CD14-positive monocyte (primary cell): ENCODE results near the gene MYO1H. TPM values are rescaled to one million over a fixed set of nuclear protein-coding genes. Genes with fewer than 3 reads are reported as not detected.

Experiments used
- DNase-seq, 3 donors: peaks; one replicate each; pipeline ENCODE4 v3.0.0-alpha.2; 2011 to 2022
- H2AFZ ChIP-seq: 2 replicates; pipeline ENCODE4 v1.6.0; 2012; ENCODE audit warnings: mild to moderate bottlenecking, low read depth, low read length, inconsistent platforms; ENCODE audit not compliant: insufficient read depth, poor library complexity, severe bottlenecking
- H3K27ac ChIP-seq, 2 donors: 1 replicate in 1 of 2; 2 replicates in 1 of 2; pipeline ENCODE4 v1.5.1; 2012 to 2013; ENCODE audit warnings: low read length in 2 of 2, control low read depth in 1 of 2, inconsistent platforms in 1 of 2, low read depth in 1 of 2, mild to moderate bottlenecking in 1 of 2
- H3K27me3 ChIP-seq, 2 donors: one replicate each; pipeline versions ENCODE4 v1.6.0 to v1.6.1; 2011 to 2013; ENCODE audit warnings: low read length in 2 of 2; ENCODE audit not compliant: control insufficient read depth in 2 of 2, insufficient read depth in 2 of 2
- H3K36me3 ChIP-seq, 2 donors: replicated peaks in 1 of 2; 1 replicate in 1 of 2; 2 replicates in 1 of 2; pipeline versions ENCODE4 v1.5.1 to v1.6.1; 2012 to 2013; ENCODE audit warnings: low read length in 2 of 2, control low read depth in 1 of 2, inconsistent platforms in 1 of 2, mild to moderate bottlenecking in 1 of 2; ENCODE audit not compliant: insufficient read depth in 2 of 2, control insufficient read depth in 1 of 2
- H3K4me1 ChIP-seq, 2 donors: 1 replicate in 1 of 2; 2 replicates in 1 of 2; pipeline versions ENCODE4 v1.5.1 to v1.6.1; 2012 to 2013; ENCODE audit warnings: low read length in 2 of 2, control low read depth in 1 of 2, inconsistent platforms in 1 of 2, mild to moderate bottlenecking in 1 of 2, moderate library complexity in 1 of 2; ENCODE audit not compliant: insufficient read depth in 2 of 2, control insufficient read depth in 1 of 2
- H3K4me2 ChIP-seq: replicated peaks from 2 replicates; pipeline ENCODE3; 2012; ENCODE audit warnings: low read length, moderate library complexity, mild to moderate bottlenecking; ENCODE audit not compliant: poor library complexity, severe bottlenecking; ENCODE audit errors: extremely low read depth
- H3K4me3 ChIP-seq, 3 experiments: fragments of 200-600 bp in 1 of 3; sonication (generic) in 1 of 3; replicated peaks in 1 of 3; 1 replicate in 2 of 3; 2 replicates in 1 of 3; pipeline ENCODE4 v1.5.1; 2011 to 2013; ENCODE audit warnings: low read length in 3 of 3, mild to moderate bottlenecking in 3 of 3, control low read depth in 2 of 3, low read depth in 2 of 3, inconsistent platforms in 1 of 3, moderate library complexity in 1 of 3
- H3K79me2 ChIP-seq: 2 replicates; pipeline ENCODE4 v1.6.0; 2012; ENCODE audit warnings: mild to moderate bottlenecking, control low read depth, inconsistent platforms, low read length, moderate library complexity; ENCODE audit not compliant: insufficient read depth
- H3K9ac ChIP-seq: 2 replicates; pipeline ENCODE4 v1.6.0; 2017; ENCODE audit warnings: low read length, mild to moderate bottlenecking; ENCODE audit not compliant: insufficient read depth, poor library complexity, severe bottlenecking
- H3K9me3 ChIP-seq, 2 donors: replicated peaks in 1 of 2; 1 replicate in 1 of 2; 2 replicates in 1 of 2; pipeline versions ENCODE4 v1.5.1 to v1.6.1; 2012 to 2013; ENCODE audit warnings: low read length in 2 of 2, control low read depth in 1 of 2; ENCODE audit not compliant: control insufficient read depth in 1 of 2, insufficient read depth in 1 of 2
- H4K20me1 ChIP-seq: 2 replicates; pipeline ENCODE4 v1.6.0; 2012; ENCODE audit warnings: mild to moderate bottlenecking, low read length, control low read depth, moderate library complexity; ENCODE audit not compliant: insufficient read depth
- H3K27ac Mint-ChIP-seq, 7 donors: one replicate each; pipeline ENCODE4 v1.8.0; 2020; ENCODE audit warnings: mild to moderate bottlenecking in 7 of 7, mixed read lengths in 7 of 7, moderate library complexity in 6 of 7, inconsistent platforms in 2 of 7
- H3K27me3 Mint-ChIP-seq, 3 donors: one replicate each; pipeline ENCODE4 v1.8.0; 2021 to 2022; ENCODE audit warnings: low read depth in 3 of 3, mild to moderate bottlenecking in 3 of 3, mixed read lengths in 3 of 3, moderate library complexity in 3 of 3, inconsistent platforms in 1 of 3
- H3K36me3 Mint-ChIP-seq, 2 donors: one replicate each; pipeline ENCODE4 v1.8.0; 2020; ENCODE audit warnings: mixed read lengths in 2 of 2, inconsistent platforms in 1 of 2, mild to moderate bottlenecking in 1 of 2
- H3K4me1 Mint-ChIP-seq: one replicate; pipeline ENCODE4 v1.8.0; 2020; ENCODE audit warnings: mild to moderate bottlenecking, mixed read lengths
- H3K4me3 Mint-ChIP-seq, 2 donors: one replicate each; pipeline ENCODE4 v1.8.0; 2020; ENCODE audit warnings: mild to moderate bottlenecking in 2 of 2, mixed read lengths in 2 of 2, moderate library complexity in 1 of 2
- H3K9me3 Mint-ChIP-seq, 7 donors: one replicate each; pipeline ENCODE4 v1.8.0; 2020 to 2022; ENCODE audit warnings: mixed read lengths in 7 of 7, mild to moderate bottlenecking in 6 of 7, moderate library complexity in 6 of 7, inconsistent platforms in 2 of 7
- CTCF ChIP-seq: fragments of 200-600 bp; IDR thresholded peaks from one replicate; pipeline ENCODE4 v1.8.0; 2022; ENCODE audit warnings: antibody characterized with exemption, mild to moderate bottlenecking
- WGBS: methylation state at CpG from one replicate; pipeline ENCODE4 v1.1.5; 2013; ENCODE audit warnings: missing lambda C conversion rate; ENCODE audit not compliant: insufficient coverage; 5-methylcytosine and 5-hydroxymethylcytosine counted together
- intact Hi-C, 2 donors: fragments of 100-400 bp; cut with micrococcal nuclease; formaldehyde crosslinking; loops; one replicate each; pipeline versions ENCODE4 v1.15.0 to v1.15.1; 2023
- polyA plus RNA-seq, 3 donors: library from polyadenylated mRNA; depleted of rRNA in 1 of 3; unstranded in 2 of 3; stranded (reverse) in 1 of 3; fragments of 300-500 nt in 2 of 3; fragments of >200 nt in 1 of 3; fragmentation: Illumina TruSeq in 2 of 3; gene quantifications; 1 replicate in 2 of 3; 2 replicates in 1 of 3; pipeline ENCODE4 v1.2.3, GENCODE V29; 2012 to 2021

MYO1H gene
- polyA plus RNA-seq, 3 donors: not detected

- no peaks in the 10 kb centered on the region for H4K20me1 ChIP-seq
- H3K9ac ChIP-seq: no peak overlapping the region
- no peak overlapping the region for H2AFZ ChIP-seq
- H3K36me3 ChIP-seq: no peaks in the 10 kb centered on the region
- H3K4me3 ChIP-seq: no peak overlapping the region
- no peak for TF ChIP-seq CTCF
- intact Hi-C loops: no loop called here
- no peaks in the 10 kb centered on the region for H3K79me2 ChIP-seq
- DNase-seq: no peak
- no peaks in the 10 kb centered on the region for H3K4me1 Mint-ChIP-seq
- no peaks in the 10 kb centered on the region for H3K36me3 Mint-ChIP-seq
- H3K9me3 Mint-ChIP-seq: peaks cover 0 to 7% (median 0%) of the 10 kb centered on the region in 7 donors
- H3K4me3 Mint-ChIP-seq: no peak overlapping the region
- no peak overlapping the region for H3K27ac ChIP-seq
- no peaks in the 10 kb centered on the region for H3K9me3 ChIP-seq
- H3K4me2 ChIP-seq: no peak overlapping the region
- whole genome bisulfite sequencing: no CpG with 5 or more reads among the region's 3 CpGs
- H3K27me3 ChIP-seq: no peaks in the 10 kb centered on the region
- H3K4me1 ChIP-seq: no peaks in the 10 kb centered on the region
- no peak overlapping the region for H3K27ac Mint-ChIP-seq
- H3K27me3 Mint-ChIP-seq: peaks cover 0 to 5% (median 0%) of the 10 kb centered on the region in 3 donors
Observed at GRCh38 chr12:109346920-109347319, 780 bp upstream of the MYO1H start.

- no peak overlapping the region for H3K4me3 Mint-ChIP-seq
- Histone ChIP-seq H3K36me3 (no peaks in the 10 kb centered on the region), H3K79me2 (no peaks in the 10 kb centered on the region), H4K20me1 (no peaks in the 10 kb centered on the region), H3K4me3 (no peak overlapping the region), H3K9ac (no peak overlapping the region), H3K9me3 (no peaks in the 10 kb centered on the region), H3K4me1 (no peaks in the 10 kb centered on the region), H3K27me3 (no peaks in the 10 kb centered on the region), H2AFZ (no peak overlapping the region), H3K27ac (no peak overlapping the region), H3K4me2 (no peak overlapping the region)
- no CpG with 5 or more reads among the region's 6 CpGs for whole genome bisulfite sequencing
- no peaks in the 10 kb centered on the region for H3K36me3 Mint-ChIP-seq
- no peak for DNase-seq
- intact Hi-C loops: no loop called here
- no peak for TF ChIP-seq CTCF
- H3K4me1 Mint-ChIP-seq: no peaks in the 10 kb centered on the region
- H3K9me3 Mint-ChIP-seq: peaks cover 0 to 3% (median 0%) of the 10 kb centered on the region in 7 donors
- H3K27ac Mint-ChIP-seq: no peak overlapping the region
- peaks cover 1 to 19% (median 3%) of the 10 kb centered on the region in 3 donors for H3K27me3 Mint-ChIP-seq
Observed at GRCh38 chr12:109352184-109352583, 4.5 kb downstream of the MYO1H start.
